OCI-LY3 (cell line): ENCODE data around the gene SLC2A4.

ENCODE experiments used
- CTCF ChIP-seq: fragments of 200-600, 300-600 bp; sonication (generic); IDR thresholded peaks from 2 replicates; pipeline ENCODE4 v1.5.1; 2014; ENCODE audit warnings: antibody characterized with exemption, low read length, low read depth
- EZH2phosphoT487 ChIP-seq: fragments of 200-600 bp; shearing (Covaris generic); IDR thresholded peaks from 2 replicates; pipeline ENCODE4 v1.6.1; 2018; ENCODE audit warnings: antibody characterized with exemption, mixed run types, low read depth

DNA sequence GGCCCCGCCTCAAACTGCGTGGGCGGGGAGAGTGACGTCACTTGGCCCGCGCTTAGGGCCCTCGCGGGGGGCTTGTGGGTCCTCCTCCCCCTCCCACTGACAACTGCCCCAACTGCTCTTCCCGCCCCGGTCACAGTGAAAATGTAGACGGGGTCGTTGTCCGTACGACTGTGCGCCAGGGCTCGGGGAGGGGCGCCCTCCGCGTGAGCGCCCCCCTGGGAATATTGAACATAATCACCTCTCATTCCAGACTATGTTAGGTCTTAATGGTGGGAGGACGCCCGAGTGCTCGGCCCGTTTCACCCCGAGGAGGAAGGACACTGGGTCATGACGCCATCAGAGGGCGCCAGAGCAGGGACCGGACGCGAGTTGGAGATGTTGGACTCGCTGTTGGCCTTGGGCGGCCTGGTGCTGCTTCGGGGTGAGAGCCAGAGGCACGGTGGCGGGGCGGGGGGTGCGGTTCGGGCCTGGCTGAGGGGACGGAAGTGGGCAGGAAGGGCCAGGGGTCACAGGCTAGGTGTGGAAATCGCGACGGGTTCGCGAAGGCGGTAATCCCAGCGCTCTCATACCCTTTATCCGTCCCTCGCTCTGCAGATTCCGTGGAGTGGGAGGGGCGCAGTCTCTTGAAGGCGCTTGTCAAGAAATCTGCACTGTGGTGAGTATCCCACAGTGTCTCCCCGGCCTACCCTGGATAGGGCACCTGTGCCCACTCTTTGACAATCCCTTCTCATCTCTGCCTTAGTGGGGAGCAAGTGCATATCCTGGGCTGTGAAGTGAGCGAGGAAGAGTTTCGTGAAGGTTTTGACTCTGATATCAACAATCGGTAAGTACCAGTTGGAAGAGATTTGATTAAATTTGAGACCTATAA, 29.1 kb upstream of the SLC2A4 start, which contains the start of gene ELP5:
- peak; percentile 38 for TF ChIP-seq CTCF
- no peak for TF ChIP-seq EZH2phosphoT487
